ENCODE data around the gene MOCOS.
"Not testable (repeated sequence)": the region's sequence is repeated elsewhere in the genome, so short reads cannot be mapped to it uniquely, and the experiment has no call there.

Gene MOCOS, protein sequence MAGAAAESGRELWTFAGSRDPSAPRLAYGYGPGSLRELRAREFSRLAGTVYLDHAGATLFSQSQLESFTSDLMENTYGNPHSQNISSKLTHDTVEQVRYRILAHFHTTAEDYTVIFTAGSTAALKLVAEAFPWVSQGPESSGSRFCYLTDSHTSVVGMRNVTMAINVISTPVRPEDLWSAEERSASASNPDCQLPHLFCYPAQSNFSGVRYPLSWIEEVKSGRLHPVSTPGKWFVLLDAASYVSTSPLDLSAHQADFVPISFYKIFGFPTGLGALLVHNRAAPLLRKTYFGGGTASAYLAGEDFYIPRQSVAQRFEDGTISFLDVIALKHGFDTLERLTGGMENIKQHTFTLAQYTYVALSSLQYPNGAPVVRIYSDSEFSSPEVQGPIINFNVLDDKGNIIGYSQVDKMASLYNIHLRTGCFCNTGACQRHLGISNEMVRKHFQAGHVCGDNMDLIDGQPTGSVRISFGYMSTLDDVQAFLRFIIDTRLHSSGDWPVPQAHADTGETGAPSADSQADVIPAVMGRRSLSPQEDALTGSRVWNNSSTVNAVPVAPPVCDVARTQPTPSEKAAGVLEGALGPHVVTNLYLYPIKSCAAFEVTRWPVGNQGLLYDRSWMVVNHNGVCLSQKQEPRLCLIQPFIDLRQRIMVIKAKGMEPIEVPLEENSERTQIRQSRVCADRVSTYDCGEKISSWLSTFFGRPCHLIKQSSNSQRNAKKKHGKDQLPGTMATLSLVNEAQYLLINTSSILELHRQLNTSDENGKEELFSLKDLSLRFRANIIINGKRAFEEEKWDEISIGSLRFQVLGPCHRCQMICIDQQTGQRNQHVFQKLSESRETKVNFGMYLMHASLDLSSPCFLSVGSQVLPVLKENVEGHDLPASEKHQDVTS

DNA sequence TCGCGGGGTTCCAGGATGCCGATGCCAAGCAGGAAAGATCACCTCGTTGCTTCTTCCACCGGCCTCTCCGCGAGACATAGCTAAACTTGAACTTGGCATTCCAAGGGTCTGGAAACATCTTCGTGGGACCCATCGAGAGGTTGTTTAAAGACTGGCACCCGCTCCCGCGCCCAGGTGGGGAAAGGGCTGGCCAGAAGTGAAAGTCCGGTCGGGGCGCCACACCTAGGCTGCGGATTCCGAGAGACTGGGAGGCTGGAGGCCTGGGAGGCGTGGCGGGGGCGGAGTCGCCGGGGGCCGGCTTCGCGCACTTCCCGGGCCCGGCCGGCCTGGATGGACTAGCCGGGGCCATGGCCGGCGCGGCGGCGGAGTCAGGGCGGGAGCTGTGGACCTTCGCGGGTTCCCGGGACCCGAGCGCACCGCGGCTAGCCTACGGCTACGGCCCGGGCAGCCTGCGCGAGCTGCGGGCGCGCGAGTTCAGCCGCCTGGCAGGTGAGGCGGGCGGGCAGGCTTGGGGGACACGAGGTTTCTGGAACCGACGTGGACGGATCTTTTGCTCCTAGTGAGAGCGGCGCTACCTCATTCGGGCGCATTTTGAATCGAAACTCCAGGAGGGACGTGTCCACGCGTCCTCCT lies at the start of gene MOCOS:
TSS of gene MOCOS (plus strand) at position 305 of the 633 bp plus-strand sequence. CDS start at position 348, 43 bp downstream.
- DNase-seq, result no peak

DNA sequence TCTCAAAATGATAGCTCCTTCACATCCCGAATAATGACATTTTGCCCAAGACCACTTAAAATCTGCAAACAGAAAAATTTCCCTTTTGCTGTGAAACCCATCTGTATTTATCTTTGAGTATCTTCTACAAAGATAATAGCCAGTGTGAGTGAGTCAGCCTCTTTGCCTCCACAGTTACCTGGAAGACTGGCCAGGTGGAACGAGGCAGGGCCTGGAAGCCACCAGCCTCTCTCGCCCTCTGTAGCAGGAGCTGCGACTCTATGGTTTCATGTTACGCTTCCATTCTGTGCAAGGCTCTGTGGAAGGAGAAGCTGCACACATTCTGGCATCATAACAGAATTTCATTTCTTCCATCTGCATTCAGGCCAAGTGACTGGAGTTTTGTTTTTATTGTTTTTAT lies 48.1 kb upstream of the MOCOS start:
- no peak for DNase-seq

DNA sequence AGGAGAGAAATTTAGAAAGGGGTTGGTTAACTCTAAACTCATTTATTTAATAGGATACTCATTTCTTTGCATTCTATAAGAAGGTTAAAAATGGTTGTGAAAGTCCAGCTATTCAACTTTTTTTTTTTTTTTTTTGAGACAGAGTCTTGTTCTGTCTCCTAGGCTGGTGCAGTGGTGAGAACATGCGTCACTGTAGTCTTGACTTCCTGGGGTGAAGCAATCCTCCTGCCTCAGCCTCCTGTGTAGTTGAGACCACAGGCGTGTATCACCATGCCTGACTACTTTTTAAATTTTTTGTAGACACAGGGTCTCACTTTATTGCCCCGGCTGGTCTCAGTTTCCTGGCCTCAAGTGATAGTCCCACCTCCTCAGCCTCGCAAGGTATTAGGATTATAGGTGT lies 45.7 kb upstream of the MOCOS start:
- DNase-seq, result no peak

DNA sequence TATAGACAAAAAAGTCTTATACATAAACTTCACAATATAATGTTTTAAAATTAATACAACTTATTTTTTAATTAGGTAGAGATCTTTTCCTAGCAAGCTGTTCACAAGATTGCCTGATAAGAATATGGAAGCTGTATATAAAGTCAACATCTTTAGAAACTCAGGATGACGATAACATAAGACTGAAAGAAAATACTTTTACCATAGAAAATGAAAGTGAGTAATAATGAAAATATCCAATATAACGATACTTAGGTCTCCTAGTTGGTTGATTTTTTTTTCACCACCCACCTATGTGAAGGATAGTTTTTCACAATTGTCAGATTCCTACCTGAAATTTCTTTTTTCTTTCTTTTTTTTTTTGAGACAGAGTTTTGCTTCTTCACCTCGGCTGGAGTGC lies 44.5 kb upstream of the MOCOS start:
- DNase-seq, result no peak

DNA sequence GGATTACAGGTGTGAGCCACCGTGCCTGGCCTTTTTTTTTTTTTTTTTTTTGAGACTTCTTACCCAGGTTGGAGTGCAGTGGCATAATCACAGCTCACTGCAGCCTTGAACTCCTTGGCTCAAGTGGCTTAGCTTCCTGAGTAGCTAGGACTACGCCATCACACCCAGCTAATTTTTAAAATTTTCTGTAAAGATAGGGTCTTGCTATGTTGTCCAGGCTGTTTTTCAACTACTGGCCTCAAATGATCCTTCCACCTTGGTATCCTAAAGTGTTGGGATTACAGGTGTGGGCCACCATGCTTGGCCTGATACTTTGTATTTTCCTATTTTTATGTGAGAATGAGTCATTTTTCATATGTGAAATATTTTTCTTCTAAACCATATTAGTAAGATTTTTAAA lies 43.9 kb upstream of the MOCOS start:
- DNase-seq, result no peak

DNA sequence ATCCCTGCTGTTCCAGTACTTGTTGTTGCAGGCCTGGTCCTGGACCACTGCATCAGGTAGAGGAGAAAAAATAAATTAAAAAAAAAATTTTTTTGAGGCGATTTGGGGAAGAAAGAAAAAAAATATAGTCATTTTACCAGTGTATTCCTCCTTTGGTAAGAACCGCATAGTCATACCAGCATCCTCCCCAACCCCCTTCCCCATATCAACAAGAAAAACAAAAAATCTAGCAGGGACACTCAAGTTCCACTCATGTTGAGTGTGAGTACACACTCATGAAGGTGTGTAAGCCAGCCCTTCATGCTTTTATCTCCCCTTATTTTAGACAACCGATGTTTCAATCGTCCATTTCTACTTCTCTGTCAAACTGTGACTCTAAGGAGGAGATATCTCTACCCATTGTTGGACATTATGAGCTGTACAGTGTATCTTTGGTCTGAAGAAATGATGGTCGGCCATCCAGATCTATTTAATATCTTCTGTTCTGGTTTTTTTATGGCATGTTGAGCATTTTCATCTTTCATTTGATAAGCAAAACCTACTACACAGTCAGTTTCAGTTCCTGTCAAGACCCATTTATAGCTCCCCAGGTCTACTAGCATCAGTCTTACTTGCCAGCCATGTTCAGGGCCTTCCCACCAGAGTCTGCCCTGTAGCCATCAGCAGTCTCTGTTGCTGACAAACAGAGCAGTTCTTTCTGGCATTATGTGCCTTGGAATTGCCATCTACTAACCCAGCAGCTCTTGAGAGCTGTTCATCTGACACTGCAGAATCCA lies 37.6 kb upstream of the MOCOS start:
- DNase-seq, result no peak

DNA sequence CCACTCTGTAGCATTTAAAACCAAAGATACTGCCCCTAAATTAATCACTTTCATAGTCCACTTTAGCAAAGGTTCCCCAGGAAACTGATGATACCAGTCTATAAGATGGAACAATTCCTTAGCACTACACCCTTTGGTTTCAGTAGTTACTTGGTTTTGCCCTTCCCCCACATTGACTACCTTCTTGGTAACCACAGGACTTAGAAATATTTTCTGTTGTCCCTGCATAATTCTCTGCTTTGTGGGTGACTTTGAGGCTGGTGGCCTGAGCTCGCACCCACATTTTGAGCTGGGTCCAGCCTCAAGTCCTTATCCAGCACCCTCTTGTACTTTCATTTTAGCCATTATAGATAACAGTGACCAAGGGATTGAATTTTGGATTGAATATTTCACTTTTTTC lies 34.5 kb upstream of the MOCOS start:
- no peak for DNase-seq

DNA sequence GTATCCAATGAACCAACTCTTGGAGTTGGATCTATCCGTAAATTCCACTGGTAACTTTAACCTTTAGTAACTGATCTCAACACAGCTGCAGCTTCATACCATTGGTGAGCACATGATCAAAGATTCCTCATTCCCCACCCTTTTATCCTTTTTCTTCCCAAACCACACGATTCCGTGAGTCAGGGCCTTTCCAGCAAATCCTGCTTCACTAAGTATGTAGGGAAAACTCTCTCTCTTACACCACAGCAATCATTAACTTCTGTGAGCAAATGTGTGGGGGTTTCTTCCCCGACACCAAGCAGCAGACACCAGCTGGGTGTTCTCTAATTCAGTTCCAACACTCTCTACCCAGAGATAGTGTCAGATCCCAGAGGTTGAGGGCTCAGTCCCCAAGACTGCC lies 34.1 kb upstream of the MOCOS start:
- DNase-seq, result no peak

DNA sequence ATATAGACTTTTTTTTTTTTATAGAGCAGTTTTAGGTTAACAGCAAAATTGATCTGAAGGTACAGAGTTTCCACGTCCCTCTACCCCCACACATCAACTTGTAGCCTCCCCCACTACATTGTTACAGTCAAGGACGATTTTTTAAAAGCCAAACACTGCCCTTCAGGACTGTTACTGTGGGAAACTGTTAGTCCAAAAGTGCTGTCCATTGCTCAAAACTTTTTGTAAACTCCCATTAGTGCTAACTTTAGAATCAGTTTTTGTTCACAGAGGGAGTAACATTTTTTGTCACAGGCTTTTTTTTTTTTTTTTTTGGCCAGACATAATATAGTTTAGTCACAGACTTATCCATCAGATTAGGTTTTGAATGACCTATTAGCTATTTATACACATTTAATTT lies 33.5 kb upstream of the MOCOS start:
- no peak for DNase-seq

DNA sequence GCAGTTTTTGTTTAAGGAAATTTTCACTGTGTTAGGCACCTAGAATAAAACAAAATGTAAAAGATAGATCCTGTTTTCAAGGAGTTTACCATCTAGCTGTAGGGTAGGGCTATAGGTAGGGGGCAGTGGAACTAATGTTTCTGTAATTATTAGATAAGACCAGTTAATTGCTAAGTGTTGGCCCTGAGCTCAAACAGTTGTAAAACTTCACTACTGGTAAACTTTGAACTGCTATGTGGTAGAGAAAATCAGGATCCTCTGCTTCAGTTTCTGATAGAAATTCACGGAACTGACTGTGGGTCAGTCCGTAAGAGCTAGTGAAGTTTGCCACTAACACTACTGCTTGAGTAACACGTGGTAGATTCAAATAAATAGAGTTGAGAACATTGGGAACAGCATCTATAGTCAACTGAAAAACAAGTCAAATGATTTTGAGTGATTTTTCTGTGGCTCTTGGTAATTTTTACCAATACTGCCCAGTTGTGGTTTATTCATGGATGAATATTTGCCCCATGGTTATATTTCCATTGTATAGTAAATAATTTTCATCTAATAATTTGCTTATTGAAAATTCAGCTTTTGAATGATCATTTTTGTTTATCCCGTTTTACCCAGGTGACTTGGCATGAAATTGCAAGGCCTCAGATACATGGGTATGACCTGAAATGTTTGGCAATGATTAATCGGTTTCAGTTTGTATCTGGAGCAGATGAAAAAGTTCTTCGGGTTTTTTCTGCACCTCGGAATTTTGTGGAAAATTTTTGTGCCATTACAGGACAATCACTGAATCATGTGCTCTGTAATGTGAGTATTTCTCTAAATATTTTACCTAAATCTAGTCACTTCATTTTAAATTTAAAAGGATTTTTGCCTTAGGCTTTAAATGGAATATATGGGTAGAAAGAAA lies 31.2 kb upstream of the MOCOS start:
- no peak for DNase-seq

DNA sequence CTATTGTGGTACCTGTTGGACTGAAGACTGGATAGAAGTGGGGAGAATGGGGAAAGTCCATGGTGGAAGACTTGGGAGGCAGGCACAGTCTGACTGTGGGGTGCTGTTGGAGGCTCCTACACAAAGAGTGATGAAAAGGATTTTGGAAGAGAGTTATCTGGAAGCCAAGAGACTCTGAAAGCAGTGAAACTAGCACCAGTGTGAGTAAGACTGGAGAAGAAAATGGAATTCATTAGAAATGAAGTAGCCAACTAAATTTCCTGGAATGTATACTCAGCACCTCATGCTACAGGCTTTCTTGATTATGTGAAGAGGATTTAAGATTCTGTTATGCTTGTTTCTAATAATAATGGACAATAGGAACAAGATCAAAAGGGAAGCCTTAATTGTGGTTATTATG lies 29.9 kb upstream of the MOCOS start:
- no peak for DNase-seq

DNA sequence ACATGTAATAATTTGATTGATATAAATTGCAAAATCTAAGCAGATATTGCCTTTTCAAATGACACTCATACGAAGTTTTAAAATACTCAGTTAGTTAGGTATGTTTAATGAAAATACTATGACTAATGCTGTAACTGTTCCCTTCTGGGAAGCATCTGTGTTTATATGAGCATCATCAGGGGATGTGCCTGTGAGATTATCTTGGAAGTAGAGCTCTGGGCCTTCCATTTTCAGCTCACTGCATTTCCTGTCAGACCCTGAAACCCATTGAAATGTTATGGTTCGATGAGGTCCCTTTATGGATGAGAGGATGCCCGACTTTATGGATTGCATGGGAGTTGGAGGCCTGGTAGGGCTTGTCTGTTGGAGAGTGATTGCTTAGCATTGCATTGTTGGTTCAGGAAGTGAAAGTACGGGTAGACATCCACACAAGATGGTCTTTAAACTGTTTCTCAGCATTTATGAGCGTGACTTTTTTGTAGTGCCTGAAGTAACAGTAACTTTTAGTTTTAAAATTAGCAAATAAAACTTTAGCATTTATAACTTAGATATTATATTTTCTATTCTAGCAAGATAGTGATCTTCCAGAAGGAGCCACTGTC lies 28.9 kb upstream of the MOCOS start:
- DNase-seq, result no peak

DNA sequence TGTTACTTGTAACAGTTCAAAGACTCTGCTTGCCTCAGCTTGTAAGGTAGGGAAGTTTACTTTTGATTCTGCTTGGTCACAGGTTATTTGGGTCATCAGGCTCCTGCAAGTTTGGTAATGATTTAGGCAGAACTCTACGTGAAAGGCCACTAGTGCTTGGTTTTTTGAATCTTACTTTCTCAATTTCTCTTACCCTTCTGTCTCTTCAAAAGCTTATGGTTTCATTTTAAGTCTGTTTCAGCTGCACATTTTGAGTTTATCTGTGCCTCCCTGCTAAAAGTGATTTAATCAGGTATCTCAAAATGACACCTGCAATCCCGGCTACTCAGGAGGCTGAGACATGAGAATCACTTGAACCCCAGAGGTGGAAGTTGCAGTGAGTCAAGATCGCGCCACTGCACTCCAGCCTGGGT lies 26.3 kb upstream of the MOCOS start:
- no peak for DNase-seq

DNA sequence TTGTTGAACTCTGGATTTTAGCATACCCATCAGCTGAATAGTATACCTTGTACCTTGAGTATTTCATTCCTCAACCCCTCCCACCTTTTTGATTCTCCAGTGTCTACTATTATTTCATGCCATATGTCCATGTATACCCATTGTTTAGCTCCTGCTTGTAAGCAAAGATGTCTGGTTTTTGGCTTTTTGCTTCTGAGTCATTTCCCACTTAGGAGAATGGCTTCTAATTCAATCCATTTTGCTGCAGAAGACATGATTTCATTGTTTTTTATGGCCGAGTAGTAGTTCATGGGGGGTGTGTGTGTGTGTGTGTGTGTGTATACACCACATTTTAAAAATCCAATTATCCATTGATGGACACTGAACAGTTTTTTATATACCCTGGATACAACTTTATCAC lies 24.3 kb upstream of the MOCOS start:
- no peak for DNase-seq

DNA sequence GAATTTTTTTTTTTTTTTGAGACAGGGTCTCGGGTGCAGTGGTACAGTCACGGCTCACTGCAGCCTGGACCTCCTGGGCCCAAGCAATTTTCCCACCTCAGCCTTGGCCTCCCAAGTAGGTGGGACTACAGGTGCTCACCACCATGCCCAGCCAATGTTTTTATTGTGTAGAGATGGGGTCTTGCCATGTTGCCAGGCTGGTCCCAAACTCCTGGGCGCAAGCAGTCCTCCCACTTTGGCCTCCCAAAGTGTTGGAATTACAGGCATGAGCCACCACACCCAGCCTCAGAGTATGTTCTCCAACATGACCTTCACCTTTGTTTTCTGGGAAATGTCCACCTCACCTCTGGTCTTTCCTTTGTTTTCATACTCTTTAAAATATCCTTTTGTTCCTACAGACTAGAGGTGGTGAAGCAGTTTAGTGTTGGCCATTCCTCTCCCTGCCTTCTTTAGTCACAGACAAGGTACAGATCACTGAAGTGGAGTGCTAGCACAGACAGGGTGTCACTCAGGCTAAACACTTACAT lies 19.5 kb upstream of the MOCOS start:
- no peak for DNase-seq

DNA sequence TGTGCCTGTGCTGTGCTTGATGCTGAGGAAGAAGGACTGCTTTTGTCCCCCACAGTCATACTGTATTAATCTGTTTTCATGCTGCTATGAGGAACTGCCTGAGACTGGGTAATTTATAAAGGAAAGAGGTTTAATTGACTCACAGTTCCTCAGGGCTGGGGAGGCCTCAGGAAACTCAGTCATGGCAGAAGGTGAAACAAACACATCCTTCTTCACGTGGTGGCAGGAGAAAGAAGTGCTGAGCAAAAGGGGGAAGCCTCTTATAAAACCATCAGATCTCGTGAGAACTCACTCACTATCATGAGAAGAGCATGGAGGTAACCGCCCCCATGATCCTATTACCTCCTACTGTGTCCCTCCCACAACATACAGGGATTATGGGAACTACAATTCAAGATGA lies 19.0 kb upstream of the MOCOS start:
- DNase-seq, result not testable (repeated sequence)

DNA sequence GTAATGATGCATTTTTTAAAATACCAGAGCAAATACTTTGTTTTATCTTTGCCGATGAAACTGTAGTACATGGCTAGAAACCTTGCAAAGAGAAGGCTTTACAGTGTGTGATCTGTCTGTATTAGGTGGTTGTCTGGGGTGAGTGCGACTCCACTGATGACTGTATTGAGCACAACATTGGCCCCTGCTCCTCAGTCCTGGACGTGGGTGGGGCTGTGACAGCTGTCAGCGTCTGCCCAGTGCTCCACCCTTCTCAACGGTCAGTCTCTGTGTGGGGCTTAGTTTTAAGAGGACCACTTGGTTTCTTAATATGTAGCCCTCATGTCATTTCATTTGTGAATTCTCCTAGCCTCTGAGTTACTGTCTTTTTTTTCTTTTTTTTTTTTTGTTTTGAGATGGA lies 17.4 kb upstream of the MOCOS start:
- no peak for DNase-seq

DNA sequence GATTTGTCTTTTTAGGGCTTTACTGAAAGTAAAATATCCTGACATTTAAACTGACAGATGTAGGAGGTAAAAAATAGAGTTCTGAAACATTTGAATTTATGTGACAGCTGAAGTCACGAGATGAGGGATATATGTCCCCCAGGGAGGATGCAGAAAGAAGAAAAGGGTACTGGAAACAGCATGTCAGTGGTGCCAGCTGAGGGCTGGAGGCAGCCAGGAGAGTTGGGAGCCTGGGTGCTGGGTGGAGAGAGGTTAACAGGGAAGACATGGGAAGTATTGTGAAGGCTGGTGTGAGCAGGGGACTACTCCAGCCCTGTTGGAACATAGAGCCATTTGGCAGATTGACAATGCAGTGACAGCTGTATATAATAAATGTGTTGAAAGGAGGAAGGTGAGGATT lies 11.8 kb upstream of the MOCOS start:
- DNase-seq, result no peak

DNA sequence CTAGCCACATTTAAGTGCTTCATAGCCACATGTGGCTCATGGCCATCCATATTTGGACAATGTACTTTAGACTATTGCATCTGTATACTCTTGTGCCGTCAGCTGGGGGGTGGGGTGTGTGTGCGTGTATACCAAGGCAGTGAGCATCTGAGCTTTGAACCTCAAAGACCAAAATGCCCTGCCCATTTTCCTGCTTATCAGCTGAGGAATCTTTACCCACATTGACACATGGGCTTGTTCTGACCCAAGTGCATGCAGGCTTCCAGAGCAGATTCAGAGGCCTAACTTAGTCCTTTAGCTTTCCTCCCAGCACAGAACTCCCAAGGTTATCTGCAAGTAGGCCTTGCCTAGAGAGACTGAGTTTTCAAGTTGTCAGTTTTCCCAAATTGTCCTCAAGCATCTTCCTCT lies 11.1 kb upstream of the MOCOS start:
- no peak for DNase-seq

DNA sequence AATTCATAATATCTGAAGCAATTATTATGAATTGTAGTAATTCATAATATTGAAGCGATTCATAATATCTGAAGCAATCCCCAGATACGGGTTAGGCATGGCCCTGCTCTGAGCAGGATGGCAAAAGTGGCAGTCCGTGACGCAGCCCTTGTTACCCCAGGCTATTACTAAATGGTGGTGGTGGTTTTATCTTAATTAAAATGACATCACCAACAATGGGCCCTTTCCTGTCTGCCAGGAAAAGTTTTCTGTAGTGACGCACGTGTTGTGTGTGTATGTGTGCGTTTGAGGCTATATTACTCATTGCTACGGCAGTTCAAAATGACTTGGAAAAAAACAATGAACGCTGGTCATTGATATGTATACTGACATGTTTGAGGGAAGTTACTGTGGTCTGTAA lies 10.6 kb upstream of the MOCOS start:
- DNase-seq, result no peak

DNA sequence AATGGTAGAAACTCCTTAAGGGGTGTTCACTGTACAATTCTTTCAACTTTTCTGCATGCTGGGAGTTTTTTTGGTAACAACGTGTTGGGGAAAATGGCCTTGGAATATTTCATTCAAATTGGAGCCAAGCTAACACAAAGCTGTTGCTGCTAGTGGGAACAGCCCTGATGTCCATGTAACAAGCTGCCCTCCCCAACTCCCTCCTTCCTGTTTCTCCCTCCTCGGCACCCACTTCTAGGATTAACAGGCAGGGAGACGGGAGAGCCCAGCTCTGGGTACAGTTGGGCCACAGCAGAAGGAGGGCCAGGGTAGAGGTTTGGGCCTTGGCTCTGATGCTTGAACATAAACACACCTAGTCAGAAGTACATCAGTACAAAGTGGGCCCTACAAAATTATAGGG lies 9.4 kb upstream of the MOCOS start:
- no peak for DNase-seq
